CD4-positive, alpha-beta T cell treated with Interleukin-12 subunit alpha and Interleukin-12 subunit beta, for 1 hour (primary cell): ENCODE data around the gene OTUD7B.

Experiments
- DNase-seq: peaks from one replicate; pipeline ENCODE4 v3.0.0-alpha.2; 2020

Gene OTUD7B

GRCh38 chr1:149915429-149916192, 94.9 kb downstream of the OTUD7B start:
- no peak for DNase-seq

- no peak for DNase-seq
These were observed 96.0 kb downstream of the OTUD7B start for GRCh38 chr1:149914545-149914944.

- DNase-seq: no peak
These were observed 103.9 kb downstream of the OTUD7B start for GRCh38 chr1:149906570-149907075.

GRCh38 chr1:149903836-149904491, 106.6 kb downstream of the OTUD7B start:
- no peak for DNase-seq

GRCh38 chr1:149899460-149900284, 110.9 kb downstream of the OTUD7B start, which contains the start of gene BOLA1:
TSS of gene BOLA1 (plus strand) at chr1:149899568. CDS start at chr1:149900060, 492 bp downstream.
- DNase-seq: peak; percentile 84

- no peak for DNase-seq
These were observed 114.0 kb downstream of the OTUD7B start for GRCh38 chr1:149896575-149896974.

- no peak for DNase-seq
These were observed 121.6 kb downstream of the OTUD7B start for GRCh38 chr1:149888999-149889289.

- DNase-seq: peak; percentile 87
These were observed 122.1 kb downstream of the OTUD7B start for GRCh38 chr1:149888247-149888998.
